ENCODE measurements around the gene SMAD3. TPM values are rescaled to one million over a fixed set of nuclear protein-coding genes. Genes with fewer than 3 reads are reported as not detected.

Gene SMAD3
- total and polyA plus RNA-seq, 2 of the 8 experiments (the other 6 are each of a cell fraction or from before 2014, with no cell fraction given): 10.1 to 12.4 TPM

GRCh38 chr15:67185621-67186225, 120.3 kb downstream of the SMAD3 start:
- no peak overlapping the region for H2BK120ac ChIP-seq (replicated peaks; ENCODE audit: low read depth, low read length)
- no peak overlapping the region for H3K4me2 ChIP-seq (ENCODE audit: insufficient read depth in 1 of 2, low read depth in 2 of 2, low read length in 2 of 2)
- H4K91ac ChIP-seq (replicated peaks; ENCODE audit: insufficient read length, low read length): no peak overlapping the region
- peaks cover 0 to 4% of the 10 kb centered on the region in 2 experiments for H4K20me1 ChIP-seq (replicated peaks in 1 of 2; ENCODE audit: control insufficient read depth in 1 of 2, insufficient read depth in 2 of 2, low read length in 2 of 2)
- no peaks in the 10 kb centered on the region for H3K79me1 ChIP-seq (ENCODE audit: low read depth, low read length)
- WGBS, 2 experiments (ENCODE audit: extremely low coverage in 1 of 2, insufficient coverage in 1 of 2, insufficient read length in 1 of 2, insufficient replicate concordance in 2 of 2, low coverage in 1 of 2, low lambda C conversion rate in 2 of 2, missing lambda C conversion rate in 1 of 2): 92% methylated on average over 9 of the region's 9 CpGs; no CpG with 5 or more reads in 1 of the 2 experiments
- no peak overlapping the region for H3K14ac ChIP-seq (ENCODE audit: insufficient read length)
- no peak overlapping the region for H2BK20ac ChIP-seq (ENCODE audit: low read length)
- ChIA-PET POLR2A (ENCODE audit: partially characterized antibody) (no interaction called here), CTCF (ENCODE audit: partially characterized antibody) (interaction anchor here (1.0 to 3.0 kb wide), 4 partner anchors 10 to 239 kb away, joined by 3 to 14 read pairs (median 6); no protein-coding TSS in a partner anchor)
- H2BK15ac ChIP-seq (ENCODE audit: low read length): no peak overlapping the region
- DNase-seq (ENCODE audit: low read depth in 1 of 2, low spot score in 2 of 2) (no peak), FAIRE-seq (no peak)
- no peak overlapping the region for H3K27ac ChIP-seq (ENCODE audit: low read depth, low read length)
- H2BK12ac ChIP-seq (ENCODE audit: low read depth, low read length): no peak overlapping the region
- H3K4me3 ChIP-seq (ENCODE audit: extremely low read depth in 1 of 4, insufficient read depth in 2 of 4, low read depth in 3 of 4, low read length in 4 of 4): no peak overlapping the region
- H4K8ac ChIP-seq (ENCODE audit: extremely low read depth, insufficient read depth, low read length): no peak overlapping the region
- no peak overlapping the region for H3K56ac ChIP-seq (replicated peaks; ENCODE audit: insufficient read length, low read depth, low read length)
- no peak overlapping the region for H3K4ac ChIP-seq (replicated peaks; ENCODE audit: insufficient read length, low read depth, low read length)
- no peak overlapping the region for H2AK5ac ChIP-seq (ENCODE audit: low read depth, low read length)
- H3K23me2 ChIP-seq (ENCODE audit: low read depth, low read length): no peaks in the 10 kb centered on the region
- peaks cover 0 to 2% (median 0%) of the 10 kb centered on the region in 4 experiments; a peak in 1 of 7 replicates for H3K4me1 ChIP-seq (replicated peaks in 1 of 4; ENCODE audit: control insufficient read depth in 3 of 4, insufficient read depth in 4 of 4, low read length in 3 of 4)
- no peaks in the 10 kb centered on the region for H3K27me3 ChIP-seq (replicated peaks in 1 of 4; ENCODE audit: control insufficient read depth in 3 of 4, extremely low read depth in 1 of 4, insufficient read depth in 3 of 4, low read length in 3 of 4)
- no peak overlapping the region for H3K18ac ChIP-seq (ENCODE audit: extremely low read depth, low read length)
- H3K9ac ChIP-seq (replicated peaks in 1 of 4; ENCODE audit: extremely low read depth in 1 of 4, low read depth in 3 of 4, low read length in 3 of 4): no peak overlapping the region
- H3K9me3 ChIP-seq (ENCODE audit: insufficient read depth in 2 of 2, low read depth in 1 of 2, low read length in 1 of 2): no peaks in the 10 kb centered on the region
- H4K5ac ChIP-seq (ENCODE audit: insufficient read length, low read depth, low read length): no peak overlapping the region
- no peaks in the 10 kb centered on the region for H3K79me2 ChIP-seq (ENCODE audit: control insufficient read depth in 1 of 2, insufficient read depth in 2 of 2, low read length in 2 of 2)
- H3K23ac ChIP-seq (ENCODE audit: insufficient read length): no peak overlapping the region
- peaks cover 0 to 12% (median 4%) of the 10 kb centered on the region in 4 experiments; a peak in 7 of 8 replicates for H3K36me3 ChIP-seq (ENCODE audit: control insufficient read depth in 2 of 4, insufficient read depth in 4 of 4, low read length in 3 of 4)
- no peak overlapping the region for H2AFZ ChIP-seq (ENCODE audit: low read length)
- no peak overlapping the region for H2BK5ac ChIP-seq (ENCODE audit: low read depth, low read length)
- TF ChIP-seq JUN (IDR thresholded peaks at IDR 0.05; ENCODE audit: low read depth, low read length): no peak
- TF ChIP-seq USF2 (IDR thresholded peaks at IDR 0.05; ENCODE audit: low read length): no peak
- TF ChIP-seq POLR2AphosphoS5 (IDR thresholded peaks at IDR 0.05; ENCODE audit: low read depth, low read length): no peak
- TF ChIP-seq RBBP5 (IDR thresholded peaks at IDR 0.05; ENCODE audit: borderline replicate concordance, low read depth, low read length): no peak
- TF ChIP-seq CBX8 (IDR thresholded peaks at IDR 0.05; ENCODE audit: borderline replicate concordance, low read depth, low read length): no peak
- TF ChIP-seq CHD2 (IDR thresholded peaks at IDR 0.05; ENCODE audit: low read length): no peak
- no peak for TF ChIP-seq CTBP2 (IDR thresholded peaks at IDR 0.05; ENCODE audit: borderline replicate concordance, insufficient read depth, insufficient read length, low read length)
- TF ChIP-seq RFX5 (IDR thresholded peaks at IDR 0.05; ENCODE audit: borderline replicate concordance, low read depth, low read length): no peak

Measured in H1 (cell line).